Epithelial cell of esophagus (primary cell): ENCODE results near the gene TNPO3.

Experiments used
- DNase-seq: peaks from one replicate; pipeline ENCODE4 v3.0.0; 2010; ENCODE audit warnings: low read depth
- H3K4me3 ChIP-seq: 2 replicates; pipeline ENCODE4 v1.5.1; 2011; ENCODE audit warnings: mild to moderate bottlenecking, low read length, control low read depth
- TF ChIP-seq, protein P1 (sequence below): IDR thresholded peaks from 2 replicates; pipeline ENCODE4 v1.5.1; 2011; ENCODE audit warnings: low read depth, mild to moderate bottlenecking, low read length, control low read depth, inconsistent platforms; ENCODE audit not compliant: insufficient read depth; ENCODE audit errors: missing control alignments

Gene TNPO3

GRCh38 chr7:128909625-128910568 is 145.0 kb downstream of the TNPO3 start:
- TF ChIP-seq, protein P1, sequence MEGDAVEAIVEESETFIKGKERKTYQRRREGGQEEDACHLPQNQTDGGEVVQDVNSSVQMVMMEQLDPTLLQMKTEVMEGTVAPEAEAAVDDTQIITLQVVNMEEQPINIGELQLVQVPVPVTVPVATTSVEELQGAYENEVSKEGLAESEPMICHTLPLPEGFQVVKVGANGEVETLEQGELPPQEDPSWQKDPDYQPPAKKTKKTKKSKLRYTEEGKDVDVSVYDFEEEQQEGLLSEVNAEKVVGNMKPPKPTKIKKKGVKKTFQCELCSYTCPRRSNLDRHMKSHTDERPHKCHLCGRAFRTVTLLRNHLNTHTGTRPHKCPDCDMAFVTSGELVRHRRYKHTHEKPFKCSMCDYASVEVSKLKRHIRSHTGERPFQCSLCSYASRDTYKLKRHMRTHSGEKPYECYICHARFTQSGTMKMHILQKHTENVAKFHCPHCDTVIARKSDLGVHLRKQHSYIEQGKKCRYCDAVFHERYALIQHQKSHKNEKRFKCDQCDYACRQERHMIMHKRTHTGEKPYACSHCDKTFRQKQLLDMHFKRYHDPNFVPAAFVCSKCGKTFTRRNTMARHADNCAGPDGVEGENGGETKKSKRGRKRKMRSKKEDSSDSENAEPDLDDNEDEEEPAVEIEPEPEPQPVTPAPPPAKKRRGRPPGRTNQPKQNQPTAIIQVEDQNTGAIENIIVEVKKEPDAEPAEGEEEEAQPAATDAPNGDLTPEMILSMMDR = no peak
- peak; percentile 58 for DNase-seq

DNA sequence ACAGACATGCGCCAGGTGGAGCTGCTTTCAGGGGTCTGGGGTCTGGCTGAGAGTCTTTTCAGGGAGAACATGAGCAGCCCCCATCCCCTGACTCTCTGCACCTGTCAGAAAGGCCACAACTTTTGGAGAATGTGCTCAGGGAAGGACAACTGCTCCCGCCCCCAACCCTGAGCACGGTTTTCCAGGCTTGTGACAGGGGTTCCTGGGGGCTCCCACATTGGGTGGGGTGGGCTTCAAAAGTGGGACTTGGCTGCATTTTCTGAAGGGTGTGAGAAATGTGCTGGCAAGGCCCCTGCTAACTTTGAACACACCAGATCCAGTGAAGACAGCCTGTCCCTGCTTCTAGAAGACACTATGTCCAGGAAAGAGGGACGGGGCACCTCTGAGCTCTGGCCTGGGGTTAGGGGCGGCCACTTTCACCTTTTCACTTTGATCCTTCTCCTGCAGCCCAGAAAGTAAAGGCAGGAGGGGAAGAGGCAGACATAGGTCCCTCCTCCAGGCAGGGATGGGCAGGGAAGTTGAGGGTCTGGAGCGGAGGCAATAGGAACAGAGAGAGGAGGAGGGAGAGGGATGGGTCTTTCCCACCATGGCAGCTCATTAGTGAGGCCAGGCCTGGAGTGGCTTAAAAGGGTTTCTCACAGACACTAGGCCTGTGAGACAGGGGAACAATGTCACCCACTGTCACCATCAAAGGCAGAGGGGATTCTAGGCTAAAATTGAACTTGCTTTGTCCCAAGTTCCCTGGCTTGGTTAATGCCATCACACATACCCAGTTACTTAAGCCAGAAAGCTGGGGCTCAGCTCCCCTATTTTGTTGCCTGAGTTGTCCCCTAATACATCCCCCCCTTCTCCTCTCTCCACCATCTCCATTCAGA is 145.9 kb downstream of the TNPO3 start:
- no peak overlapping the region for H3K4me3 ChIP-seq
- TF ChIP-seq, protein P1 = no peak

More at GRCh38 chr7:128909625-128910568, 145.0 kb downstream of the TNPO3 start:
- peak overlapping the region; percentile 29 for H3K4me3 ChIP-seq

GRCh38 chr7:128906766-128907559 is 147.9 kb downstream of the TNPO3 start:
- DNase-seq = no peak
- H3K4me3 ChIP-seq = no peak overlapping the region
- TF ChIP-seq, protein P1 = no peak

More for the DNA sequence above, 145.9 kb downstream of the TNPO3 start:
- no peak for DNase-seq

- no peak for DNase-seq
- H3K4me3 ChIP-seq = no peak overlapping the region
- TF ChIP-seq, protein P1 = no peak
These were observed 148.7 kb downstream of the TNPO3 start for GRCh38 chr7:128906001-128906765.

- DNase-seq = peak; percentile 69
- H3K4me3 ChIP-seq = no peak overlapping the region
- TF ChIP-seq, protein P1 = peak; percentile 65
These were observed 150.3 kb downstream of the TNPO3 start for GRCh38 chr7:128904381-128905197.
